ENCODE results near the gene HELZ. TPM values are rescaled to one million over a fixed set of nuclear protein-coding genes. Genes with fewer than 3 reads are reported as not detected.

Gene HELZ
- total and polyA plus RNA-seq, 2 experiments from 2014 or later = 27.6 to 31.7 TPM

DNA sequence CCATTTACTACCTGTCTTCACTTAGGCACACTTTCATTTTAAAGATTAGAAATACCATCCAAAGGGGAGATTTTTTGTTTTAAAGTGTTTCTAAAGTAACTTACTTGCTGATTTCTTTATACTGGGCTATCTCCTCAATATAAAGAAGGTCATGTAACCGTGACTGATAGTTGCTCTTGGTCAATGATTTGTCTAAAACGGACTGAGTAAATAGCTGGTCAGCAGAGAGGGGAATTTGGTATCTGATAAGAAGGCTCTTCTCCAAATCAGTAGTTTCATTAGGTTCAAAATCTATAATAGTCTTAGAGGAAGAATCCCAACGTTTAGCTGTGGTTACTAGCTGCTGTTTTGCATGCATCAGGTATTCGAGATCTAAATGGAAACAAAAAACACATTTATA, 66.4 kb downstream of the HELZ start:
- no peaks in the 10 kb centered on the region for H3K4me1 ChIP-seq (ENCODE audit: low read depth)
- TF ChIP-seq, protein P1, sequence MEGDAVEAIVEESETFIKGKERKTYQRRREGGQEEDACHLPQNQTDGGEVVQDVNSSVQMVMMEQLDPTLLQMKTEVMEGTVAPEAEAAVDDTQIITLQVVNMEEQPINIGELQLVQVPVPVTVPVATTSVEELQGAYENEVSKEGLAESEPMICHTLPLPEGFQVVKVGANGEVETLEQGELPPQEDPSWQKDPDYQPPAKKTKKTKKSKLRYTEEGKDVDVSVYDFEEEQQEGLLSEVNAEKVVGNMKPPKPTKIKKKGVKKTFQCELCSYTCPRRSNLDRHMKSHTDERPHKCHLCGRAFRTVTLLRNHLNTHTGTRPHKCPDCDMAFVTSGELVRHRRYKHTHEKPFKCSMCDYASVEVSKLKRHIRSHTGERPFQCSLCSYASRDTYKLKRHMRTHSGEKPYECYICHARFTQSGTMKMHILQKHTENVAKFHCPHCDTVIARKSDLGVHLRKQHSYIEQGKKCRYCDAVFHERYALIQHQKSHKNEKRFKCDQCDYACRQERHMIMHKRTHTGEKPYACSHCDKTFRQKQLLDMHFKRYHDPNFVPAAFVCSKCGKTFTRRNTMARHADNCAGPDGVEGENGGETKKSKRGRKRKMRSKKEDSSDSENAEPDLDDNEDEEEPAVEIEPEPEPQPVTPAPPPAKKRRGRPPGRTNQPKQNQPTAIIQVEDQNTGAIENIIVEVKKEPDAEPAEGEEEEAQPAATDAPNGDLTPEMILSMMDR (IDR thresholded peaks at IDR 0.05; ENCODE audit: low read depth, low read length) = no peak
- no peak for DNase-seq (ENCODE audit: low read depth in 1 of 2, low spot score in 1 of 2)

DNA sequence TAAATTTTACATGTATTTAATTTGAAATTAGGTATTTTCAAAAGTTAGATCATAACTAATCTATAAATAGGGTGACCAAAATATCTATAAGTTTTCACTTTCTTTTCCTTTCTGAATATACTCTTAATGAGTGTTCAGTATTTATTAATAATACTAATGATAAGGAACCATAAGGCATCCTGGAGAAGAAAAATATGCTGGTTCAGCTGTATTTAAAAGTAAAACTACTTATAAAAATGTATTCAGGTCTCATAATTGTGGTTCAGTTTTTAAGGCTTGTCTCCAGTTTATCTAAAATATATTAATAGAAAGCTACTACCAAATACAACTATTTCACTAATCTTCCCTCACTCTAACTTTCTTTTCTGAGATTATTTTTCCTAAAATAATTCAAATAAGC, 67.3 kb downstream of the HELZ start:
- no peak for DNase-seq (ENCODE audit: low read depth in 1 of 2, low spot score in 1 of 2)
- TF ChIP-seq, protein P1 (IDR thresholded peaks at IDR 0.05; ENCODE audit: low read depth, low read length) = no peak
- no peaks in the 10 kb centered on the region for H3K9me3 ChIP-seq (ENCODE audit: low read depth)
- H3K36me3 ChIP-seq = peaks cover 18% of the 10 kb centered on the region
- no peak overlapping the region for H3K27ac ChIP-seq
- H3K4me1 ChIP-seq (ENCODE audit: low read depth) = no peaks in the 10 kb centered on the region
- no peaks in the 10 kb centered on the region for H3K27me3 ChIP-seq
- no peak overlapping the region for H3K4me3 ChIP-seq

More for the DNA sequence above, 66.4 kb downstream of the HELZ start:
- H3K4me3 ChIP-seq = no peak overlapping the region
- no peak overlapping the region for H3K27ac ChIP-seq
- H3K9me3 ChIP-seq (ENCODE audit: low read depth) = no peaks in the 10 kb centered on the region
- no peaks in the 10 kb centered on the region for H3K27me3 ChIP-seq
- peaks cover 18% of the 10 kb centered on the region for H3K36me3 ChIP-seq

DNA sequence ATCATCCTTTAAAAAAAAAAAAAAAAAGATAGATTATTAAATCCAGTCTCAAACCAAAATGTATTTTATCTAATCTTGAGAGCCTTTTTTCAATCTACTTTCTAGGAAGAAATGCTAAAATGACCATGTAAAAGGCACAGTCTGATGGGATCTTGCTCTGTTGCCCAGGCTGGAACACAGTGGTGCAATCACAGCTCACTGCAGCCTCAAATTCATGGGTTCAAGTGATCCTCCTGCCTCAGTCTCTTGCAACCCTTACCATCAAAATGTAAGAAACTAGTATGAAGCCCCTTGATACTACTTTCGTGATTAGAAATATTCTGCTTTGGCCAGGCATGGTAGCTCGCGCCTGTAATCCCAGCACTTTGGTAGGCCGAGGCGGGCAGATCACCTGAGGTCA, 70.8 kb downstream of the HELZ start:
- Histone ChIP-seq H3K27ac (no peak overlapping the region), H3K4me3 (no peak overlapping the region), H3K27me3 (no peaks in the 10 kb centered on the region), H3K9me3 (ENCODE audit: low read depth) (no peaks in the 10 kb centered on the region), H3K36me3 (peaks cover 18% of the 10 kb centered on the region), H3K4me1 (ENCODE audit: low read depth) (no peaks in the 10 kb centered on the region)
- no peak for DNase-seq (ENCODE audit: low read depth in 1 of 2, low spot score in 1 of 2)
- TF ChIP-seq, protein P1 (IDR thresholded peaks at IDR 0.05; ENCODE audit: low read depth, low read length) = no peak

DNA sequence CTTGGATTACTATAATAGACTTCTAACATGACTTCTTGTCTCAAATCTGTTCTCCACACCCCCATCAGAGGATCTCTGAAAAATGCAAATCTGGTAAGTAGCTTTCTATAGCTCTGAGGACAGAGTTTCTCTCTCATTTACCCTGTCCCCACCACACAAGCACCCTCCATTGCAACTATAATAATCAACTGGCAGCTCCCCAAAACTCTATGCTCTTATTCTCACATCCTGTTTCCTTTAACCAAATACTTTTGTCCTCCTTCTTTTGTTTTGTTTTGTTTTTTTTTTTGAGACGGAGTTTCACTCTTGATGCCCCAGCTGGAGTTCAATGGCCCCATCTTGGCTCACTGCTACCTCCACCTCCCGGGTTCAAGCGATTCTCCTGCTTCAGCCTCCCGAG, 73.4 kb downstream of the HELZ start:
- no peaks in the 10 kb centered on the region for H3K9me3 ChIP-seq (ENCODE audit: low read depth)
- no peaks in the 10 kb centered on the region for H3K27me3 ChIP-seq
- no peak overlapping the region for H3K27ac ChIP-seq
- H3K4me1 ChIP-seq (ENCODE audit: low read depth) = no peaks in the 10 kb centered on the region
- peaks cover 8% of the 10 kb centered on the region for H3K36me3 ChIP-seq
- H3K4me3 ChIP-seq = no peak overlapping the region
- TF ChIP-seq, protein P1 (IDR thresholded peaks at IDR 0.05; ENCODE audit: low read depth, low read length) = no peak
- DNase-seq (ENCODE audit: low read depth in 1 of 2, low spot score in 1 of 2) = no peak

DNA sequence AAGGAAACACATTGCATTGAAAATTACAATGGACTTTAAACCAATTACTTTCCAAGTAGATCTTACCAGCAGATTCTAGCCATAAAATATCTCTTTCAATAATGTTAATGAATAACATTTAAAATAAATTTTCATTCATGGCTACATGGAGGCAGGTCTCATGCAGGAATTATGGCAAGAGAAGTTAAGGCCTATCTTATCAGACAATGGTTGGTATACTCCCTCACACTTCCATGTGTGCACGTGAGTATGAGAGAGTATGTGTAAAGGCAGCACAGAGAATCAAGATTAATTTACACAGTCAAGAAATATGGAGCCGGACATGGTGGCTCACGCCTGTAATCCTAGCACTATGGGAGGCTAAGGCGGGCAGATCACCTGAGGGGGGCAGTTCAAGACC, 76.5 kb downstream of the HELZ start:
- H3K9me3 ChIP-seq (ENCODE audit: low read depth) = no peaks in the 10 kb centered on the region
- no peaks in the 10 kb centered on the region for H3K4me1 ChIP-seq (ENCODE audit: low read depth)
- peaks cover 17% of the 10 kb centered on the region for H3K36me3 ChIP-seq
- no peak for DNase-seq (ENCODE audit: low read depth in 1 of 2, low spot score in 1 of 2)
- TF ChIP-seq, protein P1 (IDR thresholded peaks at IDR 0.05; ENCODE audit: low read depth, low read length) = no peak
- no peak overlapping the region for H3K27ac ChIP-seq
- H3K27me3 ChIP-seq = no peaks in the 10 kb centered on the region
- no peak overlapping the region for H3K4me3 ChIP-seq

DNA sequence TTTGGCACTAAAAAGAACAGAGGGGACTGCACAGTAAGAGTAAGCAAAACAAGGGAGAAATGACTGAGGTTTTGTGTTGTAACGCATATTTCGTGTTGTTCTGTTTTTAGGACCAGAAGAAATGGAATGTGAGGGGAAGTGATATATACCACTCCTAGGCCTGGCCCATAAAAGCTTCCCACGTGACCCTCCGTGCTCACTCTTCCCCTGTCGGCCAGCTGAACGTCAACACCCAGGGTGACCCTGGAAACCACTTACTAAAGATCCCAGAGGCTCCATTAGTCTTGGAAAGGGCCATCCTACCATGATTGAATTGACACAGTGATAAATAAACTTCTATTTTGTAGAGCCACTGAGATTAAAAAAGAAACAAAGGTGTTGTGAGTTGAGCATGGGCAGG, 79.8 kb downstream of the HELZ start:
- peaks cover 31% of the 10 kb centered on the region for H3K36me3 ChIP-seq
- peak in 1 of 2 donors; percentile 9 for DNase-seq (ENCODE audit: low read depth in 1 of 2, low spot score in 1 of 2)
- peak overlapping the region; percentile 20 for H3K27ac ChIP-seq
- H3K9me3 ChIP-seq (ENCODE audit: low read depth) = no peaks in the 10 kb centered on the region
- no peak overlapping the region for H3K4me3 ChIP-seq
- H3K4me1 ChIP-seq (ENCODE audit: low read depth) = no peaks in the 10 kb centered on the region
- H3K27me3 ChIP-seq = no peaks in the 10 kb centered on the region
- TF ChIP-seq, protein P1 (IDR thresholded peaks at IDR 0.05; ENCODE audit: low read depth, low read length) = no peak
